ENCODE measurements around the gene TDRD10.

DNA sequence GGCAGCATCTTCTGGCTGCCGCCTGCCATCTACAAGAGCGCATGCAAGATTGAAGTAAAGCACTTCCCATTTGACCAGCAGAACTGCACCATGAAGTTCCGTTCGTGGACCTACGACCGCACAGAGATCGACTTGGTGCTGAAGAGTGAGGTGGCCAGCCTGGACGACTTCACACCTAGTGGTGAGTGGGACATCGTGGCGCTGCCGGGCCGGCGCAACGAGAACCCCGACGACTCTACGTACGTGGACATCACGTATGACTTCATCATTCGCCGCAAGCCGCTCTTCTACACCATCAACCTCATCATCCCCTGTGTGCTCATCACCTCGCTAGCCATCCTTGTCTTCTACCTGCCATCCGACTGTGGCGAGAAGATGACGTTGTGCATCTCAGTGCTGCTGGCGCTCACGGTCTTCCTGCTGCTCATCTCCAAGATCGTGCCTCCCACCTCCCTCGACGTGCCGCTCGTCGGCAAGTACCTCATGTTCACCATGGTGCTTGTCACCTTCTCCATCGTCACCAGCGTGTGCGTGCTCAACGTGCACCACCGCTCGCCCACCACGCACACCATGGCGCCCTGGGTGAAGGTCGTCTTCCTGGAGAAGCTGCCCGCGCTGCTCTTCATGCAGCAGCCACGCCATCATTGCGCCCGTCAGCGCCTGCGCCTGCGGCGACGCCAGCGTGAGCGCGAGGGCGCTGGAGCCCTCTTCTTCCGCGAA lies 69.4 kb downstream of the TDRD10 start:
- TF ChIP-seq, protein P1, sequence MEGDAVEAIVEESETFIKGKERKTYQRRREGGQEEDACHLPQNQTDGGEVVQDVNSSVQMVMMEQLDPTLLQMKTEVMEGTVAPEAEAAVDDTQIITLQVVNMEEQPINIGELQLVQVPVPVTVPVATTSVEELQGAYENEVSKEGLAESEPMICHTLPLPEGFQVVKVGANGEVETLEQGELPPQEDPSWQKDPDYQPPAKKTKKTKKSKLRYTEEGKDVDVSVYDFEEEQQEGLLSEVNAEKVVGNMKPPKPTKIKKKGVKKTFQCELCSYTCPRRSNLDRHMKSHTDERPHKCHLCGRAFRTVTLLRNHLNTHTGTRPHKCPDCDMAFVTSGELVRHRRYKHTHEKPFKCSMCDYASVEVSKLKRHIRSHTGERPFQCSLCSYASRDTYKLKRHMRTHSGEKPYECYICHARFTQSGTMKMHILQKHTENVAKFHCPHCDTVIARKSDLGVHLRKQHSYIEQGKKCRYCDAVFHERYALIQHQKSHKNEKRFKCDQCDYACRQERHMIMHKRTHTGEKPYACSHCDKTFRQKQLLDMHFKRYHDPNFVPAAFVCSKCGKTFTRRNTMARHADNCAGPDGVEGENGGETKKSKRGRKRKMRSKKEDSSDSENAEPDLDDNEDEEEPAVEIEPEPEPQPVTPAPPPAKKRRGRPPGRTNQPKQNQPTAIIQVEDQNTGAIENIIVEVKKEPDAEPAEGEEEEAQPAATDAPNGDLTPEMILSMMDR (IDR thresholded peaks at IDR 0.05; ENCODE audit: borderline replicate concordance, extremely low read depth, low read length, poor library complexity, severe bottlenecking), result no peak
- TF ChIP-seq EZH2 (IDR thresholded peaks at IDR 0.05; ENCODE audit: borderline replicate concordance, low read depth, low read length, severe bottlenecking), result no peak
